ENCODE data around the gene TPM2. TPM values are rescaled to one million over a fixed set of nuclear protein-coding genes. Genes with fewer than 3 reads are reported as not detected.
A peak's percentile ranks its signal among the peaks of the same experiment; 100 is the strongest.

TPM2 gene
- total and polyA plus RNA-seq, 4 donors, result 4.2 to 31.4 (median 14.0) TPM

DNA sequence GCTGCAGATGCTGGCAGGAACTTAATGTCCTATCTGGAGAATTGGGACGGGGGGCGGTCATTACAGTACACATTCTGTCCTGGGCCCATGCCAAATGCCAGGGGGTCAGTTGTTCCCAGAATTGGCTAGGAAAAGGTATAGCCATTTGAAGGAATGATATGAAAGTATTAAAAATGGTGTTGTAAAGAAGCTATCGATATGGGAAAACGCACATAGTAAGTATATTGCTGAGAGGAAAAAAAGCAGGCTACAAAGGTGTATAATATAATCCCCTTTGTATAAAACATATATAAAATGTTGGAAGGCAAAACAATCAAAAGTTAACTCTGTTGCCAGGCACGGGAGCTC lies 24.3 kb downstream of the TPM2 start:
- H3K9ac ChIP-seq (ENCODE audit: low read depth in 1 of 2, low read length in 2 of 2), result peak overlapping the region; percentile 26 to 55
- peaks cover 5 to 30% (median 19%) of the 10 kb centered on the region in 4 donors for H3K4me1 ChIP-seq (ENCODE audit: control insufficient read depth in 4 of 4, insufficient read depth in 4 of 4, low read length in 3 of 4)
- H3K27ac ChIP-seq (ENCODE audit: low read depth in 1 of 2, low read length in 2 of 2), result peak overlapping the region in 1 of 2 donors; percentile 31
- H3K27me3 ChIP-seq (ENCODE audit: control insufficient read depth in 4 of 4, insufficient read depth in 4 of 4, low read length in 3 of 4), result no peaks in the 10 kb centered on the region
- TF ChIP-seq, protein P1, sequence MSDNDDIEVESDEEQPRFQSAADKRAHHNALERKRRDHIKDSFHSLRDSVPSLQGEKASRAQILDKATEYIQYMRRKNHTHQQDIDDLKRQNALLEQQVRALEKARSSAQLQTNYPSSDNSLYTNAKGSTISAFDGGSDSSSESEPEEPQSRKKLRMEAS (IDR thresholded peaks at IDR 0.05), result no peak
- TF ChIP-seq YY1 (IDR thresholded peaks at IDR 0.05) (no peak), GABPA (IDR thresholded peaks at IDR 0.05 in 1 of 2, conservative IDR thresholded peaks at IDR 0.05 in 1 of 2) (no peak), RAD21 (IDR thresholded peaks at IDR 0.05) (no peak), HNF4G (IDR thresholded peaks at IDR 0.05) (no peak), EGR1 (IDR thresholded peaks at IDR 0.05; ENCODE audit: low read depth in 2 of 2) (no peak), JUND (IDR thresholded peaks at IDR 0.05) (no peak), TAF1 (conservative IDR thresholded peaks at IDR 0.05) (no peak), RXRA (IDR thresholded peaks at IDR 0.05) (no peak), SP1 (IDR thresholded peaks at IDR 0.05) (no peak), NR2F2 (IDR thresholded peaks at IDR 0.05) (no peak), HNF4A (conservative IDR thresholded peaks at IDR 0.05) (no peak), FOXA2 (IDR thresholded peaks at IDR 0.05) (no peak), FOXA1 (IDR thresholded peaks at IDR 0.05) (no peak)
- TF ChIP-seq, protein P2, sequence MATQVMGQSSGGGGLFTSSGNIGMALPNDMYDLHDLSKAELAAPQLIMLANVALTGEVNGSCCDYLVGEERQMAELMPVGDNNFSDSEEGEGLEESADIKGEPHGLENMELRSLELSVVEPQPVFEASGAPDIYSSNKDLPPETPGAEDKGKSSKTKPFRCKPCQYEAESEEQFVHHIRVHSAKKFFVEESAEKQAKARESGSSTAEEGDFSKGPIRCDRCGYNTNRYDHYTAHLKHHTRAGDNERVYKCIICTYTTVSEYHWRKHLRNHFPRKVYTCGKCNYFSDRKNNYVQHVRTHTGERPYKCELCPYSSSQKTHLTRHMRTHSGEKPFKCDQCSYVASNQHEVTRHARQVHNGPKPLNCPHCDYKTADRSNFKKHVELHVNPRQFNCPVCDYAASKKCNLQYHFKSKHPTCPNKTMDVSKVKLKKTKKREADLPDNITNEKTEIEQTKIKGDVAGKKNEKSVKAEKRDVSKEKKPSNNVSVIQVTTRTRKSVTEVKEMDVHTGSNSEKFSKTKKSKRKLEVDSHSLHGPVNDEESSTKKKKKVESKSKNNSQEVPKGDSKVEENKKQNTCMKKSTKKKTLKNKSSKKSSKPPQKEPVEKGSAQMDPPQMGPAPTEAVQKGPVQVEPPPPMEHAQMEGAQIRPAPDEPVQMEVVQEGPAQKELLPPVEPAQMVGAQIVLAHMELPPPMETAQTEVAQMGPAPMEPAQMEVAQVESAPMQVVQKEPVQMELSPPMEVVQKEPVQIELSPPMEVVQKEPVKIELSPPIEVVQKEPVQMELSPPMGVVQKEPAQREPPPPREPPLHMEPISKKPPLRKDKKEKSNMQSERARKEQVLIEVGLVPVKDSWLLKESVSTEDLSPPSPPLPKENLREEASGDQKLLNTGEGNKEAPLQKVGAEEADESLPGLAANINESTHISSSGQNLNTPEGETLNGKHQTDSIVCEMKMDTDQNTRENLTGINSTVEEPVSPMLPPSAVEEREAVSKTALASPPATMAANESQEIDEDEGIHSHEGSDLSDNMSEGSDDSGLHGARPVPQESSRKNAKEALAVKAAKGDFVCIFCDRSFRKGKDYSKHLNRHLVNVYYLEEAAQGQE (IDR thresholded peaks at IDR 0.05), result no peak
- TF ChIP-seq, protein P3, sequence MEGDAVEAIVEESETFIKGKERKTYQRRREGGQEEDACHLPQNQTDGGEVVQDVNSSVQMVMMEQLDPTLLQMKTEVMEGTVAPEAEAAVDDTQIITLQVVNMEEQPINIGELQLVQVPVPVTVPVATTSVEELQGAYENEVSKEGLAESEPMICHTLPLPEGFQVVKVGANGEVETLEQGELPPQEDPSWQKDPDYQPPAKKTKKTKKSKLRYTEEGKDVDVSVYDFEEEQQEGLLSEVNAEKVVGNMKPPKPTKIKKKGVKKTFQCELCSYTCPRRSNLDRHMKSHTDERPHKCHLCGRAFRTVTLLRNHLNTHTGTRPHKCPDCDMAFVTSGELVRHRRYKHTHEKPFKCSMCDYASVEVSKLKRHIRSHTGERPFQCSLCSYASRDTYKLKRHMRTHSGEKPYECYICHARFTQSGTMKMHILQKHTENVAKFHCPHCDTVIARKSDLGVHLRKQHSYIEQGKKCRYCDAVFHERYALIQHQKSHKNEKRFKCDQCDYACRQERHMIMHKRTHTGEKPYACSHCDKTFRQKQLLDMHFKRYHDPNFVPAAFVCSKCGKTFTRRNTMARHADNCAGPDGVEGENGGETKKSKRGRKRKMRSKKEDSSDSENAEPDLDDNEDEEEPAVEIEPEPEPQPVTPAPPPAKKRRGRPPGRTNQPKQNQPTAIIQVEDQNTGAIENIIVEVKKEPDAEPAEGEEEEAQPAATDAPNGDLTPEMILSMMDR (IDR thresholded peaks at IDR 0.05; ENCODE audit: low read depth, low read length, missing input control), result no peak
- TF ChIP-seq, protein P4, sequence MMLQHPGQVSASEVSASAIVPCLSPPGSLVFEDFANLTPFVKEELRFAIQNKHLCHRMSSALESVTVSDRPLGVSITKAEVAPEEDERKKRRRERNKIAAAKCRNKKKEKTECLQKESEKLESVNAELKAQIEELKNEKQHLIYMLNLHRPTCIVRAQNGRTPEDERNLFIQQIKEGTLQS (IDR thresholded peaks at IDR 0.05), result no peak
- TF ChIP-seq, protein P5, sequence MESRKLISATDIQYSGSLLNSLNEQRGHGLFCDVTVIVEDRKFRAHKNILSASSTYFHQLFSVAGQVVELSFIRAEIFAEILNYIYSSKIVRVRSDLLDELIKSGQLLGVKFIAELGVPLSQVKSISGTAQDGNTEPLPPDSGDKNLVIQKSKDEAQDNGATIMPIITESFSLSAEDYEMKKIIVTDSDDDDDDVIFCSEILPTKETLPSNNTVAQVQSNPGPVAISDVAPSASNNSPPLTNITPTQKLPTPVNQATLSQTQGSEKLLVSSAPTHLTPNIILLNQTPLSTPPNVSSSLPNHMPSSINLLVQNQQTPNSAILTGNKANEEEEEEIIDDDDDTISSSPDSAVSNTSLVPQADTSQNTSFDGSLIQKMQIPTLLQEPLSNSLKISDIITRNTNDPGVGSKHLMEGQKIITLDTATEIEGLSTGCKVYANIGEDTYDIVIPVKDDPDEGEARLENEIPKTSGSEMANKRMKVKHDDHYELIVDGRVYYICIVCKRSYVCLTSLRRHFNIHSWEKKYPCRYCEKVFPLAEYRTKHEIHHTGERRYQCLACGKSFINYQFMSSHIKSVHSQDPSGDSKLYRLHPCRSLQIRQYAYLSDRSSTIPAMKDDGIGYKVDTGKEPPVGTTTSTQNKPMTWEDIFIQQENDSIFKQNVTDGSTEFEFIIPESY (IDR thresholded peaks at IDR 0.05), result no peak
- H3K4me3 ChIP-seq (ENCODE audit: low read depth in 1 of 3, low read length in 3 of 3), result peak overlapping the region in 2 of 3 donors; percentile 50 to 60
- 44% methylated on average over 5 of the region's 5 CpGs for WGBS
- H3K36me3 ChIP-seq (ENCODE audit: control insufficient read depth in 4 of 4, insufficient read depth in 3 of 4, low read depth in 1 of 4, low read length in 3 of 4), result no peaks in the 10 kb centered on the region
- no peaks in the 10 kb centered on the region for H3K9me3 ChIP-seq (ENCODE audit: control insufficient read depth in 4 of 4, low read length in 3 of 4)
- DNase-seq (ENCODE audit: low spot score), result no peak
